ENCODE measurements around the gene FAM3C.

FAM3C gene

GRCh38 chr7:121376979-121377378 is 19.1 kb downstream of the FAM3C start:
- DNase-seq = no peak

DNA sequence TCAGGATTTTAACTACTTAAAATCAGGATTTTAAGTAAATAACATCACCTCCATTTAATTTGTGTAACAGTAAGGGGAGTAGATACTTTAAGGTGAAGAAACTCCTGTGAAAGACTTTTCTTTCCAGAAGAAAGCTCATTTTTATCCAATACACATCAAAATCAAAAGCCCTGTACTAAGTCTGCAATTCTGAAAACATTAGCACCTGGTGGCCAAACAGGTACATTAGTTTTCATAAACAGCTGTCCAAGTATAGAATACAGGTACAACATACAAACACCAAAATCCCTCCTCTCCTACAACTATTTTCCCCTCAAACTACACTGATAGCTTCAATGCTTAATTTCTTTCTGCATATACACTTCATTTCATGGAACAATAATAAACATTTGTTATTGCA is 22.9 kb downstream of the FAM3C start:
- DNase-seq = no peak

DNA sequence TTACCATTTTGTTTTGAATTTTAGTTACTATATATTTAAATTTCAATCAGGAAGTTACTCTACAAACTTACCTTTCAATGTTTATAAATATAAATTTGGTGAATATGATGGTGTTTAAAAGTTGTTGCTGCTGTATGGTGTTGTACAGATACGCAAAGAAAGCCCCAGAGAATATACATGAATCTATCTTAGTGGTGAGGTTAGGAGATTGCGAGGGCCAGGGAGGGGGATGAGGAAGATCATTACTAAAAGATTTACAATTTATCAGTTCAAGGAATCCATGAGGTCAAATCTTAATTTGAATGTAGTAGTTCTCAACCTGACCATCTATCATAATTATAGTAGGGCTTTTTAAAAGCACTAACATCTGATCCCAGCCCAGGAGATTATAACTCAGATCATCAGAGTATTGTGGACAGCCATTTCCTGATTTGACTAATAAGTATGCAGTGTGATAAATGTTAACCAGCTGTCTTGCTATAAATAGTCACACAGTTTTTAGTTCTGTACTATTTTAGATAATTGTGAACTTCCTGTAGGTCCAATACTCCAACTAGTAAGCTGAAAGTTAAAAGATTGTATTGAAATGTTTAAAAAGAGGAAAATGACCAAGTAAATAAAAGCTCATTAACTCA is 23.6 kb downstream of the FAM3C start:
- DNase-seq = peak; percentile 82

DNA sequence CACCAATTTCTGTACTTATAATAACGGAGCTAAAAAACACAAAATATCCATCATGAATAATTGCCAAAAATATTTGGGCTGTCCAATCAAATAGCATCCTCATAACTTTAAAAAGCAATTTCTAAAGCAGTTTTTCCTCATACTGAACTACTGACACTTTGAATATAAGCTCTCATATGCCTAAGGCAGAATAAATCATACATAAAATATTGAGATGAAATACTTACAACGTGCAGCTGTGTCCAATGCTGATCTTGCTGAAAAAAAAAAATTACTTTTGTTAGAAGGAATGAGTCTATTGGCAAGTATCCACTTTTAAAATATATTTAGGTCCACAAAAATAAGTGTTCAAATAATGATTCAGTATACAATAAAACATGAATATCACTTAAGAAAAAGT is 24.2 kb downstream of the FAM3C start:
- DNase-seq = peak; percentile 22

DNA sequence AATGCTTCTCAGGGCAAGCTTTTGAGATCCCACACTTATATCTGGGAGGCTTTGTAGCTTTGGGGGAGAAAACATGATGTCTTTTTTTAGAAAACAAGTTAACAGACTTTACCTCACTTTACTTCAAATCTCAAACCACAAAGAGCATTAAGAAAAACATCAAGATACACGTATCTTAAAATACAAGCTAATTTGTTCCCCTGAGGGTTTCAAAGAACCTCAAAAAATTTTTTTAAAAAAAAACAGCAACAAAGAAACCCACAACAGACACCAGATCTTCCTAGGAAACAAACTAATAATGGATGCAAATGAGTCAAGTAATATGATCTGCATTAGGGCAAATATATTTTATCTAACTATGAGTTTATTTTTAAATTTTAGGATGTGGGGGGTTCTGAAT is 24.7 kb downstream of the FAM3C start:
- DNase-seq = no peak

- peak; percentile 63 for DNase-seq
These were observed 26.6 kb downstream of the FAM3C start for GRCh38 chr7:121369462-121369861.

DNA sequence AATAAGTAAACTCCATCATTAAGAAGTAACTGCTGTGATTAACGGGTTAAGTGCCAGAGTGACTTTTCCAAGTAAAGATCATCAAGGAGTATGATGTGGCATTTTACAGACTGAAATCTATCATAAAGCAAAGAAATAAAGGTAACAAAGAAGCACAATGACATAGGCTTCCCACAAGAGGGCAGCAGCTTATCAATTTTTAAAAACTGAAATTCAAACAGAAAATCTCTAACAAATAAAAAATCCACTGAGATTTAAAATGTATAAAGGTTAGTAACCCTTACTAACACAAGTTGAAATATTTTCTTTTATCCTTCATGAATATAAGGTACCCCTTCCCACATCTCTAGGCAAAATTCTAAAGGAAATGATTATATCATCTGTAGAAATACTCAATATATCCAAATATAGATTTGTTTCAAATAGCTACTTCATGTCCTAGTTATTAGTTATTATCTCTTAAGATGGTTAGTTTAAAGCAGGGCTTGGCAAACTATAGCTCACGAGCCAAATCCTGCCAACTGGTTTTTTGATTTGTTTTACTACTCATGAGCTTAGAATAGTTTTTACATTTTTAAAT is 29.2 kb downstream of the FAM3C start:
- DNase-seq = peak; percentile 36

GRCh38 chr7:121360564-121360963 is 35.5 kb downstream of the FAM3C start:
- DNase-seq = no peak

DNA sequence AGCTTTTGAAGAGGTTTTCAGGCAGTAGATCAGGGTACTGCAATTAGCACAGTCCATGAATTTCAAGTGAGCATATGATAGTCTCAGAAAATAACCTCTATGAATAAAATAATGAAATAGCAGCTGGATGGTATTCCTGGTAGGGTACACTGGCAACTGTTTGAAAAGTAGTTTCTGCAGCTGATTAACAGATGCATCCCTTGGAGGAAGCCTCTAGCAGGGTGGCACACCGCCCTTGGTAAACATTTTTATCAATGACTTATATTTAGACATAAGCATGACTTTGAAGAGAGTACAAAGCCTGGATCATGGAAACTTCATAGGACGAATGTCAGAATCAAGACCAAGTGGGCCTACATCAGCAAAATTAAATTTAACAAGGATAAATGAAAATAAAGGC is 40.5 kb downstream of the FAM3C start:
- DNase-seq = no peak

DNA sequence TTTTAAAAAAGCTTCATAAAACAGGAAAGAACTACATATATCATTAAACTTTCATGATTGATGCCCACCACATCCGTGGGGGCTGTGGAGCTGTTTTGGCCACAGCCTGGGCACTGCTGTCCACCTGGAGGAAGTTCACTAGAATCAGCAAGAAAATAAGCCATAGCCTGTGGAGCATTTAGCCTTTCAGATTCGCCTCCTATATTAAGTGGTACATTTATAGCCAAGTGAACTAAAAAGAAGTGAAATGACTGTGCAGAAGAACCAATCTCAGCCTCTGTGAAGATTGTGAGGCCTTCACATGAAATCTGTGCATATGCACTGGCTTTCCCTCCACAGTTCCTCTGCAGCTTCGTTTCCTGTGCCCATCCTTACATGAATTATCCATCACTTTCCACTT is 43.8 kb downstream of the FAM3C start:
- no peak for DNase-seq

- DNase-seq = no peak
These were observed 44.4 kb downstream of the FAM3C start for GRCh38 chr7:121351682-121352081.

GRCh38 chr7:121344497-121344896 is 51.6 kb downstream of the FAM3C start:
- no peak for DNase-seq

DNA sequence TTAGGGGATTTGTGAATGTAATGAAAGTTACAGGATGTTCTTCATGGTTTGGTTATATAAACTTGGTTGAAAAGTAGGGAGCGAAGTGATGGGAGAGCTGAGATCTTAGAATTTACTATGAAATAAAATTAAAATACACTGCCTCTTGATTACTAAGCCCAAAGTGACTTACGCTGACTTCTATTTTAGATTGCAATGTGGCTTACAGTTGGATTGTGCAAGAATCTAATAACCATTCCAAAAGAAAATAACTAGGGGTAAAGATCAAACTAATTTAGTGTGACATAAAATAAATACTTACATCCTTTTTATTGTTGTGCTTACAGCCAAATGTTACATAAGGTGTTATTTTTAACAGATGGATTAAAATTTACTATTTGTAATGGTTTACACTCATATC is 52.0 kb downstream of the FAM3C start:
- no peak for DNase-seq

DNA sequence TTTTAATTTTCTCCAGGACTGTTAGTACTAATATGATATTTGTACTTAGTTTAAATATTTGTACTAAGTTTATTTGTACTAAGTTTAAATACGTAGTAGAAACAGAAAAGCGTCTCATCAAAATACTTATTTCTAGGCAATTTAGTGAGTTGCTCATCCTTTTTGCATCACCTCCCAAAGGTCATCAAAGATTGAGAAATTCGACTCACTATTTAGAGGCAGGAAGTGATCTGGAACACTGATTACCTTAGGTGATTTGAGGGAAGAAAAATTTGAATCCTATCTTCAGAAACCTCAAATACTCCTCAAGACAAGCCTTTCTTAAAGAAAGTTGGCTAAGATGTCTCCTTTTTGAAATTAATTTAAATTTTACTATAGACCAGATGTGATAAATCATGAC is 52.8 kb downstream of the FAM3C start:
- no peak for DNase-seq

DNA sequence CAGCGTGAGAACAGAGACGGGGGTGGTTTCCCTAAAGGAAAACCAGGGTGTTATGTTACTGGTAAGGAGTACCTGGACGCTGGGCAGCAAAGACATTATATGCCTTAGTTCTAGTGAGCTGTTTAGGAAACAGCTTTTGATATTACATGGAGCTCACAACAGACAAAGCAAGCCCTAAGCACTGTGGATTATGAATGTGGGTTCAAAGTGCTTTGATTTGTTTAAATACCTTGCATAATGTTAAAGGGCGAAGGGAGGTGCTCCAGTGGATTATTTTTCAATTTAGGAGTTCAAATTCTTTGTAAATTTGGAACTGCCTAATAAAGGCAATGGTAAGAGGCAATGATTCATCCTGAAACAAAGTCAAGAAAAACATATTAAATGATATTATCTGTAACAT is 53.5 kb downstream of the FAM3C start:
- no peak for DNase-seq

DNA sequence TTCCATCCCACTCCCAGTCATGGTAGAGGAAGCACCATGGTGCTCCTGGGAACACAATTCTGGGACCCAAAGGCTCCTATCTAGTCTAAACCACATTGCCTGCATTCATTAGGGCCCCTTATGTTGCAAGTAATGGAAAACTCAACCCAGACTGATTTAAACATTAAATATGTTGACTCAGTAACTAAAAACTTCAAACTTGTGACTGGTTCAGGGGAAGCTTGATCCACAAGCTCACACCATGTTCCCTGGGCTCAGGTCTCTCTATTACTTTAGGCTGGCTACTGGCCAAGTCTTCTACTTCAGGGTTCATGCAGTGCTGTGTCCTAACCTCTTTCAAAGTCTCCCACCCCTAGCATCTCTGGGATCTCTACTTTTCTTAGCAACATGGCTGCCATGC is 54.2 kb downstream of the FAM3C start:
- peak; percentile 54 for DNase-seq

GRCh38 chr7:121339082-121339481 is 57.0 kb downstream of the FAM3C start:
- DNase-seq = no peak

GRCh38 chr7:121337398-121337797 is 58.7 kb downstream of the FAM3C start:
- DNase-seq = peak; percentile 74

DNA sequence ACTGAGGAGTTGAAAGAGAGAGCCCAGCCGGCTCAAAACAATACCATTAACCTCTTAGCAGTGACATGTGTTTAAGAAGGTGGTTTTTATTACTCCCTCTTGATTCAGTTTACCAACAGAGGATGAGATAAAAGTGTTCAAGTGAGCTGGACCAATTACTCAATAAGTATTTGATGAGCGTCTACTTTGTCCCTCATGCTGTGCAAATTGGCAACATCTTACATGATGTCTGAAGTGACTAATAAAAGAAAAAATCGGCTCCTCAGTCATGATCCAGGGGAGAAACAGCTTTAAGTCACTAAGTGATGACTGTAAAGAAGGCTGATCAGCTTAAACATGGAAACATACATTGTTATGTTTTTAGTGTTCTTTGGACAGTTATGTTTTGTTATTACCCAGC is 59.5 kb downstream of the FAM3C start:
- DNase-seq = peak; percentile 74

GRCh38 chr7:121334875-121335648 is 61.0 kb downstream of the FAM3C start:
- peak; percentile 75 for DNase-seq

GRCh38 chr7:121334376-121334775 is 61.7 kb downstream of the FAM3C start:
- DNase-seq = no peak

- no peak for DNase-seq
These were observed 64.5 kb downstream of the FAM3C start for GRCh38 chr7:121331574-121331973.

GRCh38 chr7:121331048-121331447 is 65.1 kb downstream of the FAM3C start:
- DNase-seq = no peak

- peak; percentile 35 for DNase-seq
These were observed 65.9 kb downstream of the FAM3C start for GRCh38 chr7:121330053-121330833.

Measured in fibroblast of upper back skin (primary cell).